Transverse colon (tissue), 4 donors: ENCODE data around the gene TRIOBP.

ENCODE experiments used
- CTCF ChIP-seq, 5 experiments: fragments of 200-600 bp in 3 of 5; fragments of 450-650 bp in 2 of 5; sonication (generic) in 3 of 5; IDR thresholded peaks; 1 replicate in 2 of 5; 2 replicates in 3 of 5; pipeline ENCODE4 v1.5.1; 2016 to 2017; ENCODE audit warnings: antibody characterized with exemption in 5 of 5, inconsistent platforms in 3 of 5, mild to moderate bottlenecking in 2 of 5, moderate library complexity in 1 of 5
- POLR2A ChIP-seq: fragments of 450-650 bp; IDR thresholded peaks from one replicate; pipeline ENCODE4 v1.6.1; 2016; ENCODE audit warnings: antibody characterized with exemption, mild to moderate bottlenecking, moderate library complexity
- POLR2AphosphoS5 ChIP-seq, 3 donors: sonication (generic); formaldehyde crosslinking; IDR thresholded peaks; one replicate each; pipeline ENCODE4 v1.6.1; 2016; ENCODE audit warnings: antibody characterized with exemption in 3 of 3

DNA sequence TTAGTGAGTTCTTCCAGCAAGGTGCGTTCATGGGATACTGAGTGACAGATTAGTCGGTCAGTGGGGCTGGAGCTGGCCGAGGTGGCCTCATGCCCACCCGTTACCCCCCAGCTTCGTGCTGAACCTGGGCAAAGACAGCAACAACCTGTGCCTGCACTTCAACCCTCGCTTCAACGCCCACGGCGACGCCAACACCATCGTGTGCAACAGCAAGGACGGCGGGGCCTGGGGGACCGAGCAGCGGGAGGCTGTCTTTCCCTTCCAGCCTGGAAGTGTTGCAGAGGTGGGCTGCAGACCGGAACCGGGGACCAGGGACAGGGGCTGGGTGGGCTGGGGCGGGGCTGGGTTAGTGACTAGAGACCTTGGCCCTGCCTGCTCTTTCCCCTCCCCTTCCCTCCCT is 18.5 kb upstream of the TRIOBP start:
- TF ChIP-seq POLR2A (no peak), CTCF (IDR thresholded peaks at IDR 0.05) (no peak), POLR2AphosphoS5 (IDR thresholded peaks at IDR 0.05) (no peak)
